ENCODE results near the gene FOXJ3.

Gene FOXJ3

GRCh38 chr1:42319128-42319851 is 15.7 kb downstream of the FOXJ3 start:
- Histone ChIP-seq H3K4me1 (ENCODE audit: control insufficient read depth, insufficient read depth, low read length) (peaks cover 20% of the 10 kb centered on the region), H3K9me3 (ENCODE audit: control insufficient read depth, insufficient read depth, low read depth, low read length) (no peaks in the 10 kb centered on the region), H3K4me3 (ENCODE audit: low read depth, low read length) (no peak overlapping the region), H3K27ac (ENCODE audit: extremely low read depth, low read depth, low read length) (no peak overlapping the region), H3K36me3 (ENCODE audit: control insufficient read depth in 2 of 2, insufficient read depth in 1 of 2, low read length in 2 of 2) (no peaks in the 10 kb centered on the region)
- peak; percentile 86 for TF ChIP-seq ZNF10 (tag by site-specific recombination; IDR thresholded peaks at IDR 0.05)
- TF ChIP-seq PRDM6 (tag by site-specific recombination; IDR thresholded peaks at IDR 0.05) = peak; percentile 45; the same call in 1 of the 2 replicates
- 0 out of 2 replicates have a peak, but pooled peaks have one; percentile 21 for TF ChIP-seq ZNF664 (tag by site-specific recombination; IDR thresholded peaks at IDR 0.05)
- TF ChIP-seq, protein P1, sequence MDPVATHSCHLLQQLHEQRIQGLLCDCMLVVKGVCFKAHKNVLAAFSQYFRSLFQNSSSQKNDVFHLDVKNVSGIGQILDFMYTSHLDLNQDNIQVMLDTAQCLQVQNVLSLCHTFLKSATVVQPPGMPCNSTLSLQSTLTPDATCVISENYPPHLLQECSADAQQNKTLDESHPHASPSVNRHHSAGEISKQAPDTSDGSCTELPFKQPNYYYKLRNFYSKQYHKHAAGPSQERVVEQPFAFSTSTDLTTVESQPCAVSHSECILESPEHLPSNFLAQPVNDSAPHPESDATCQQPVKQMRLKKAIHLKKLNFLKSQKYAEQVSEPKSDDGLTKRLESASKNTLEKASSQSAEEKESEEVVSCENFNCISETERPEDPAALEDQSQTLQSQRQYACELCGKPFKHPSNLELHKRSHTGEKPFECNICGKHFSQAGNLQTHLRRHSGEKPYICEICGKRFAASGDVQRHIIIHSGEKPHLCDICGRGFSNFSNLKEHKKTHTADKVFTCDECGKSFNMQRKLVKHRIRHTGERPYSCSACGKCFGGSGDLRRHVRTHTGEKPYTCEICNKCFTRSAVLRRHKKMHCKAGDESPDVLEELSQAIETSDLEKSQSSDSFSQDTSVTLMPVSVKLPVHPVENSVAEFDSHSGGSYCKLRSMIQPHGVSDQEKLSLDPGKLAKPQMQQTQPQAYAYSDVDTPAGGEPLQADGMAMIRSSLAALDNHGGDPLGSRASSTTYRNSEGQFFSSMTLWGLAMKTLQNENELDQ (tag by site-specific recombination; IDR thresholded peaks at IDR 0.05; ENCODE audit: low read depth) = no peak
- TF ChIP-seq ZNF837 (tag by site-specific recombination; IDR thresholded peaks at IDR 0.05) = no peak
- TF ChIP-seq SP2 (tag by site-specific recombination; IDR thresholded peaks at IDR 0.05) = no peak
- POLR2A ChIA-PET = interaction anchor here (0.9 kb wide), 1 partner anchor 448 kb away, joined by 3 read pairs; the partner anchor contains the start of genes C1orf50 and P3H1
- CTCF ChIA-PET = interaction anchor here (0.6 kb wide), 1 partner anchor 77 kb away, joined by 3 read pairs; no protein-coding TSS in a partner anchor

- Histone ChIP-seq H3K4me3 (ENCODE audit: low read depth, low read length) (no peak overlapping the region), H3K9me3 (ENCODE audit: control insufficient read depth, insufficient read depth, low read depth, low read length) (no peaks in the 10 kb centered on the region), H3K4me1 (ENCODE audit: control insufficient read depth, insufficient read depth, low read length) (peaks cover 20% of the 10 kb centered on the region), H3K27ac (ENCODE audit: extremely low read depth, low read depth, low read length) (no peak overlapping the region), H3K36me3 (ENCODE audit: control insufficient read depth in 2 of 2, insufficient read depth in 1 of 2, low read length in 2 of 2) (no peaks in the 10 kb centered on the region)
- CTCF ChIA-PET = interaction anchor here (0.6 kb wide), 1 partner anchor 76 kb away, joined by 3 read pairs; no protein-coding TSS in a partner anchor
- TF ChIP-seq TRIM28 (IDR thresholded peaks at IDR 0.05; ENCODE audit: borderline replicate concordance, low read length) = no peak
- TF ChIP-seq ZNF292 (tag by site-specific recombination; IDR thresholded peaks at IDR 0.05; ENCODE audit: borderline replicate concordance, low read depth) = no peak
- no peak for TF ChIP-seq CTCF (tag by site-specific recombination; IDR thresholded peaks at IDR 0.05)
- TF ChIP-seq ZNF549 (tag by site-specific recombination; IDR thresholded peaks at IDR 0.05) = no peak
- TF ChIP-seq GLI2 (tag by site-specific recombination; IDR thresholded peaks at IDR 0.05; ENCODE audit: borderline replicate concordance, low read depth) = no peak
- TF ChIP-seq KLF7 (tag by site-specific recombination; IDR thresholded peaks at IDR 0.05; ENCODE audit: borderline replicate concordance) = no peak
- TF ChIP-seq KLF16 (tag by site-specific recombination; IDR thresholded peaks at IDR 0.05) = no peak
- TF ChIP-seq ZNF239 (tag by site-specific recombination; IDR thresholded peaks at IDR 0.05) = no peak
- no peak for TF ChIP-seq HOXA7 (CRISPR knock-in tag; IDR thresholded peaks at IDR 0.05; ENCODE audit: borderline replicate concordance)
- no peak for TF ChIP-seq ATF2 (tag by site-specific recombination; IDR thresholded peaks at IDR 0.05; ENCODE audit: low read depth)
- TF ChIP-seq ZNF174 (tag by site-specific recombination; IDR thresholded peaks at IDR 0.05) = no peak
- no peak for TF ChIP-seq BCL11B (tag by site-specific recombination; IDR thresholded peaks at IDR 0.05; ENCODE audit: low read depth)
- no peak for TF ChIP-seq ZNF155 (tag by site-specific recombination; IDR thresholded peaks at IDR 0.05)
- no peak for TF ChIP-seq ZNF747 (tag by site-specific recombination; IDR thresholded peaks at IDR 0.05)
- POLR2A ChIA-PET = no interaction called here
These were observed 16.4 kb downstream of the FOXJ3 start for GRCh38 chr1:42318601-42319000.

All from HEK293 (cell line).